HEK293 (cell line): Measurements from ENCODE around the gene PFDN1.

ENCODE experiments used
- BCL11B ChIP-seq: fragments of 450-650 bp; formaldehyde crosslinking; IDR thresholded peaks from 2 replicates; pipeline ENCODE4 v1.5.1; 2016; ENCODE audit warnings: low read depth, missing biosample characterization, missing genetic modification characterization
- GLIS1 ChIP-seq: fragments of 450-650 bp; formaldehyde crosslinking; IDR thresholded peaks from 2 replicates; pipeline ENCODE4 v1.5.1; 2016; ENCODE audit warnings: missing biosample characterization, missing genetic modification characterization
- IKZF3 ChIP-seq: fragments of 450-650 bp; IDR thresholded peaks from 2 replicates; pipeline ENCODE4 v1.5.0; 2018; ENCODE audit warnings: missing biosample characterization, mild to moderate bottlenecking, missing genetic modification characterization, moderate library complexity
- KLF7 ChIP-seq: fragments of 450-650 bp; formaldehyde crosslinking; IDR thresholded peaks from 2 replicates; pipeline ENCODE4 v1.5.1; 2016; ENCODE audit warnings: missing biosample characterization, missing genetic modification characterization, borderline replicate concordance
- SCRT2 ChIP-seq: fragments of 450-650 bp; formaldehyde crosslinking; IDR thresholded peaks from 2 replicates; pipeline ENCODE4 v1.5.1; 2016; ENCODE audit warnings: missing biosample characterization, missing genetic modification characterization
- TCF7L2 ChIP-seq: IDR thresholded peaks from 2 replicates; pipeline ENCODE4 v1.6.1; 2011; ENCODE audit warnings: low read depth, mild to moderate bottlenecking, inconsistent platforms, low read length, moderate library complexity, borderline replicate concordance
- ZFP37 ChIP-seq: fragments of 450-650 bp; formaldehyde crosslinking; IDR thresholded peaks from 2 replicates; pipeline ENCODE4 v1.5.1; 2016; ENCODE audit warnings: missing biosample characterization, missing genetic modification characterization
- ZFP69B ChIP-seq: fragments of 450-650 bp; formaldehyde crosslinking; IDR thresholded peaks from 2 replicates; pipeline ENCODE4 v1.5.1; 2016; ENCODE audit warnings: missing biosample characterization, missing genetic modification characterization
- ZNF174 ChIP-seq: fragments of 450-650 bp; formaldehyde crosslinking; IDR thresholded peaks from 2 replicates; pipeline ENCODE4 v1.5.0; 2017; ENCODE audit warnings: missing biosample characterization, mild to moderate bottlenecking, missing genetic modification characterization
- ZNF2 ChIP-seq: fragments of 450-650 bp; formaldehyde crosslinking; IDR thresholded peaks from 2 replicates; pipeline ENCODE4 v1.5.1; 2016; ENCODE audit warnings: missing biosample characterization, missing genetic modification characterization
- ZNF394 ChIP-seq: fragments of 450-650 bp; formaldehyde crosslinking; IDR thresholded peaks from 2 replicates; pipeline ENCODE4 v1.5.1; 2016; ENCODE audit warnings: missing biosample characterization, missing genetic modification characterization, mild to moderate bottlenecking, moderate library complexity, borderline replicate concordance
- ZNF501 ChIP-seq: fragments of 450-650 bp; formaldehyde crosslinking; IDR thresholded peaks from 2 replicates; pipeline ENCODE4 v1.5.1; 2016; ENCODE audit warnings: missing biosample characterization, missing genetic modification characterization
- ZNF548 ChIP-seq: fragments of 450-650 bp; formaldehyde crosslinking; IDR thresholded peaks from 2 replicates; pipeline ENCODE4 v1.5.1; 2016; ENCODE audit warnings: missing biosample characterization, missing genetic modification characterization
- ZNF610 ChIP-seq: fragments of 450-650 bp; formaldehyde crosslinking; IDR thresholded peaks from 2 replicates; pipeline ENCODE4 v1.5.1; 2016; ENCODE audit warnings: missing biosample characterization, missing genetic modification characterization, borderline replicate concordance
- ZNF624 ChIP-seq: fragments of 450-650 bp; formaldehyde crosslinking; IDR thresholded peaks from 2 replicates; pipeline ENCODE4 v1.5.1; 2017; ENCODE audit warnings: missing biosample characterization, missing genetic modification characterization
- ZNF629 ChIP-seq: fragments of 450-650 bp; formaldehyde crosslinking; IDR thresholded peaks from 2 replicates; pipeline ENCODE4 v1.5.1; 2017; ENCODE audit warnings: missing biosample characterization, missing genetic modification characterization
- ZNF654 ChIP-seq: fragments of 450-650 bp; formaldehyde crosslinking; IDR thresholded peaks from 2 replicates; pipeline ENCODE4 v1.5.1; 2016; ENCODE audit warnings: low read depth, missing biosample characterization, missing genetic modification characterization
- ZNF76 ChIP-seq: fragments of 450-650 bp; formaldehyde crosslinking; IDR thresholded peaks from 2 replicates; pipeline ENCODE4; 2016; ENCODE audit warnings: low read depth, missing biosample characterization, missing genetic modification characterization, borderline replicate concordance
- ZNF791 ChIP-seq: fragments of 450-650 bp; formaldehyde crosslinking; IDR thresholded peaks from 2 replicates; pipeline ENCODE4 v1.5.1; 2016; ENCODE audit warnings: missing biosample characterization, missing genetic modification characterization
- ZNF830 ChIP-seq: fragments of 450-650 bp; IDR thresholded peaks from 2 replicates; pipeline ENCODE4 v1.5.0; 2018; ENCODE audit warnings: missing biosample characterization, missing genetic modification characterization, low read depth, mild to moderate bottlenecking, moderate library complexity
- ZSCAN30 ChIP-seq: fragments of 450-650 bp; IDR thresholded peaks from 2 replicates; pipeline ENCODE4 v1.5.1; 2018; ENCODE audit warnings: missing biosample characterization, mild to moderate bottlenecking, missing genetic modification characterization, moderate library complexity
- TF ChIP-seq, protein P1 (sequence below): fragments of 450-650 bp; formaldehyde crosslinking; conservative IDR thresholded peaks from 2 replicates; pipeline ENCODE4 v1.5.1; 2016; ENCODE audit warnings: low read depth, missing biosample characterization, missing genetic modification characterization
- TF ChIP-seq, protein P2 (sequence below): fragments of 450-650 bp; formaldehyde crosslinking; IDR thresholded peaks from 2 replicates; pipeline ENCODE4 v1.5.1; 2016; ENCODE audit warnings: missing biosample characterization, missing genetic modification characterization, low read depth
- TF ChIP-seq, protein P3 (sequence below): fragments of 450-650 bp; formaldehyde crosslinking; IDR thresholded peaks from 2 replicates; pipeline ENCODE4 v1.5.1; 2016; ENCODE audit warnings: missing biosample characterization, missing genetic modification characterization
- TF ChIP-seq, protein P4 (sequence below): fragments of 450-650 bp; formaldehyde crosslinking; IDR thresholded peaks from 2 replicates; pipeline ENCODE4 v1.5.1; 2016; ENCODE audit warnings: missing biosample characterization, missing genetic modification characterization
- TF ChIP-seq, protein P5 (sequence below): fragments of 450-650 bp; formaldehyde crosslinking; IDR thresholded peaks from 2 replicates; pipeline ENCODE4 v1.5.1; 2016; ENCODE audit warnings: missing biosample characterization, missing genetic modification characterization
- TF ChIP-seq, protein P6 (sequence below): fragments of 450-650 bp; formaldehyde crosslinking; IDR thresholded peaks from 2 replicates; pipeline ENCODE4 v1.5.1; 2016; ENCODE audit warnings: missing biosample characterization, missing genetic modification characterization
- TF ChIP-seq, protein P7 (sequence below): fragments of 450-650 bp; formaldehyde crosslinking; IDR thresholded peaks from 2 replicates; pipeline ENCODE4 v1.5.1; 2016; ENCODE audit warnings: missing biosample characterization, missing genetic modification characterization

The PFDN1 gene

DNA sequence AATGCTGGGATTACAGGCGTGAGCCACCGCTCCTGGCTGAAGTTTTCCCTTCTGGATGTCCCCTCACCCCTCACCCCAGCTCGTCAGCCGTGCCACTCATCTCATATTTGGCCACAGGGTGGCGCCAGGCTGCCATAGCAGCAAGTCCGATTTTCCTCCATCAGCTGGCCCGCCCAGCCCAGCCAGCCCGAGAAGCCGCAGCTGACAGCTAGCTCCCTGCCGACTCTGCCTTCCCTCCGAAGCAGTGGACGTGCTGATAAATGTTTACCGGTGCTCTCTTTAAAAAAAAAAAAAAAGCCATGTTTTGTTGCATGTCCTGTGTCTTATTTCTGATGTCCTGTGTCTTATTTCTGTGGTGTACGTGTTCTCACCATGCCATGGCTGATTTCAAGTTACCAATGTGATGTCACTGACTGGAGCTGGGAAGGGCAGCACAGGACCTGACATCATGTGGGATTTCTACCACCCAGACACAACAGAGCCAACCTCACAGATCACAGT lies 58.3 kb downstream of the PFDN1 start (continued):
- TF ChIP-seq, protein P1, sequence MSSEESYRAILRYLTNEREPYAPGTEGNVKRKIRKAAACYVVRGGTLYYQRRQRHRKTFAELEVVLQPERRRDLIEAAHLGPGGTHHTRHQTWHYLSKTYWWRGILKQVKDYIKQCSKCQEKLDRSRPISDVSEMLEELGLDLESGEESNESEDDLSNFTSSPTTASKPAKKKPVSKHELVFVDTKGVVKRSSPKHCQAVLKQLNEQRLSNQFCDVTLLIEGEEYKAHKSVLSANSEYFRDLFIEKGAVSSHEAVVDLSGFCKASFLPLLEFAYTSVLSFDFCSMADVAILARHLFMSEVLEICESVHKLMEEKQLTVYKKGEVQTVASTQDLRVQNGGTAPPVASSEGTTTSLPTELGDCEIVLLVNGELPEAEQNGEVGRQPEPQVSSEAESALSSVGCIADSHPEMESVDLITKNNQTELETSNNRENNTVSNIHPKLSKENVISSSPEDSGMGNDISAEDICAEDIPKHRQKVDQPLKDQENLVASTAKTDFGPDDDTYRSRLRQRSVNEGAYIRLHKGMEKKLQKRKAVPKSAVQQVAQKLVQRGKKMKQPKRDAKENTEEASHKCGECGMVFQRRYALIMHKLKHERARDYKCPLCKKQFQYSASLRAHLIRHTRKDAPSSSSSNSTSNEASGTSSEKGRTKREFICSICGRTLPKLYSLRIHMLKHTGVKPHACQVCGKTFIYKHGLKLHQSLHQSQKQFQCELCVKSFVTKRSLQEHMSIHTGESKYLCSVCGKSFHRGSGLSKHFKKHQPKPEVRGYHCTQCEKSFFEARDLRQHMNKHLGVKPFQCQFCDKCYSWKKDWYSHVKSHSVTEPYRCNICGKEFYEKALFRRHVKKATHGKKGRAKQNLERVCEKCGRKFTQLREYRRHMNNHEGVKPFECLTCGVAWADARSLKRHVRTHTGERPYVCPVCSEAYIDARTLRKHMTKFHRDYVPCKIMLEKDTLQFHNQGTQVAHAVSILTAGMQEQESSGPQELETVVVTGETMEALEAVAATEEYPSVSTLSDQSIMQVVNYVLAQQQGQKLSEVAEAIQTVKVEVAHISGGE (tag by site-specific recombination) = no peak
- TF ChIP-seq ZNF624 (tag by site-specific recombination) (no peak), ZSCAN30 (peak; percentile 73), SCRT2 (tag by site-specific recombination) (0 out of 2 replicates have a peak, but pooled peaks have one; percentile 19), TCF7L2 (no peak), ZNF791 (tag by site-specific recombination) (no peak), ZNF501 (tag by site-specific recombination) (peak; percentile 86), IKZF3 (no peak), BCL11B (tag by site-specific recombination) (0 out of 2 replicates have a peak, but pooled peaks have one; percentile 27), GLIS1 (tag by site-specific recombination) (peak; percentile 11; the same call in 1 of the 2 replicates), ZNF76 (tag by site-specific recombination) (peak; percentile 51; the same call in 1 of the 2 replicates), ZNF830 (tag by site-specific recombination) (no peak), ZNF548 (tag by site-specific recombination) (no peak), ZNF654 (tag by site-specific recombination) (peak; percentile 94), ZNF610 (tag by site-specific recombination) (0 out of 2 replicates have a peak, but pooled peaks have one; percentile 18), ZNF2 (tag by site-specific recombination) (peak; percentile 83), ZNF629 (tag by site-specific recombination) (peak; percentile 94), KLF7 (tag by site-specific recombination) (peak; percentile 19; the same call in 1 of the 2 replicates), ZFP37 (tag by site-specific recombination) (peak; percentile 62; the same call in 1 of the 2 replicates), ZNF394 (0 out of 2 replicates have a peak, but pooled peaks have one; percentile 47), ZNF174 (tag by site-specific recombination) (no peak), ZFP69B (0 out of 2 replicates have a peak, but pooled peaks have one; percentile 30)
- TF ChIP-seq, protein P2, sequence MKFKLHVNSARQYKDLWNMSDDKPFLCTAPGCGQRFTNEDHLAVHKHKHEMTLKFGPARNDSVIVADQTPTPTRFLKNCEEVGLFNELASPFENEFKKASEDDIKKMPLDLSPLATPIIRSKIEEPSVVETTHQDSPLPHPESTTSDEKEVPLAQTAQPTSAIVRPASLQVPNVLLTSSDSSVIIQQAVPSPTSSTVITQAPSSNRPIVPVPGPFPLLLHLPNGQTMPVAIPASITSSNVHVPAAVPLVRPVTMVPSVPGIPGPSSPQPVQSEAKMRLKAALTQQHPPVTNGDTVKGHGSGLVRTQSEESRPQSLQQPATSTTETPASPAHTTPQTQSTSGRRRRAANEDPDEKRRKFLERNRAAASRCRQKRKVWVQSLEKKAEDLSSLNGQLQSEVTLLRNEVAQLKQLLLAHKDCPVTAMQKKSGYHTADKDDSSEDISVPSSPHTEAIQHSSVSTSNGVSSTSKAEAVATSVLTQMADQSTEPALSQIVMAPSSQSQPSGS (tag by site-specific recombination) = peak; percentile 50; the same call in 1 of the 2 replicates
- TF ChIP-seq, protein P3, sequence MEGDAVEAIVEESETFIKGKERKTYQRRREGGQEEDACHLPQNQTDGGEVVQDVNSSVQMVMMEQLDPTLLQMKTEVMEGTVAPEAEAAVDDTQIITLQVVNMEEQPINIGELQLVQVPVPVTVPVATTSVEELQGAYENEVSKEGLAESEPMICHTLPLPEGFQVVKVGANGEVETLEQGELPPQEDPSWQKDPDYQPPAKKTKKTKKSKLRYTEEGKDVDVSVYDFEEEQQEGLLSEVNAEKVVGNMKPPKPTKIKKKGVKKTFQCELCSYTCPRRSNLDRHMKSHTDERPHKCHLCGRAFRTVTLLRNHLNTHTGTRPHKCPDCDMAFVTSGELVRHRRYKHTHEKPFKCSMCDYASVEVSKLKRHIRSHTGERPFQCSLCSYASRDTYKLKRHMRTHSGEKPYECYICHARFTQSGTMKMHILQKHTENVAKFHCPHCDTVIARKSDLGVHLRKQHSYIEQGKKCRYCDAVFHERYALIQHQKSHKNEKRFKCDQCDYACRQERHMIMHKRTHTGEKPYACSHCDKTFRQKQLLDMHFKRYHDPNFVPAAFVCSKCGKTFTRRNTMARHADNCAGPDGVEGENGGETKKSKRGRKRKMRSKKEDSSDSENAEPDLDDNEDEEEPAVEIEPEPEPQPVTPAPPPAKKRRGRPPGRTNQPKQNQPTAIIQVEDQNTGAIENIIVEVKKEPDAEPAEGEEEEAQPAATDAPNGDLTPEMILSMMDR = peak; percentile 95
- TF ChIP-seq, protein P4, sequence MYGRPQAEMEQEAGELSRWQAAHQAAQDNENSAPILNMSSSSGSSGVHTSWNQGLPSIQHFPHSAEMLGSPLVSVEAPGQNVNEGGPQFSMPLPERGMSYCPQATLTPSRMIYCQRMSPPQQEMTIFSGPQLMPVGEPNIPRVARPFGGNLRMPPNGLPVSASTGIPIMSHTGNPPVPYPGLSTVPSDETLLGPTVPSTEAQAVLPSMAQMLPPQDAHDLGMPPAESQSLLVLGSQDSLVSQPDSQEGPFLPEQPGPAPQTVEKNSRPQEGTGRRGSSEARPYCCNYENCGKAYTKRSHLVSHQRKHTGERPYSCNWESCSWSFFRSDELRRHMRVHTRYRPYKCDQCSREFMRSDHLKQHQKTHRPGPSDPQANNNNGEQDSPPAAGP (tag by site-specific recombination) = peak; percentile 76
- TF ChIP-seq, protein P5, sequence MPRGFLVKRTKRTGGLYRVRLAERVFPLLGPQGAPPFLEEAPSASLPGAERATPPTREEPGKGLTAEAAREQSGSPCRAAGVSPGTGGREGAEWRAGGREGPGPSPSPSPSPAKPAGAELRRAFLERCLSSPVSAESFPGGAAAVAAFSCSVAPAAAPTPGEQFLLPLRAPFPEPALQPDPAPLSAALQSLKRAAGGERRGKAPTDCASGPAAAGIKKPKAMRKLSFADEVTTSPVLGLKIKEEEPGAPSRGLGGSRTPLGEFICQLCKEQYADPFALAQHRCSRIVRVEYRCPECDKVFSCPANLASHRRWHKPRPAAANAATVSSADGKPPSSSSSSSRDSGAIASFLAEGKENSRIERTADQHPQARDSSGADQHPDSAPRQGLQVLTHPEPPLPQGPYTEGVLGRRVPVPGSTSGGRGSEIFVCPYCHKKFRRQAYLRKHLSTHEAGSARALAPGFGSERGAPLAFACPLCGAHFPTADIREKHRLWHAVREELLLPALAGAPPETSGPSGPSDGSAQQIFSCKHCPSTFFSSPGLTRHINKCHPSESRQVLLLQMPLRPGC (tag by site-specific recombination) = peak; percentile 56; the same call in 1 of the 2 replicates
- TF ChIP-seq, protein P6, sequence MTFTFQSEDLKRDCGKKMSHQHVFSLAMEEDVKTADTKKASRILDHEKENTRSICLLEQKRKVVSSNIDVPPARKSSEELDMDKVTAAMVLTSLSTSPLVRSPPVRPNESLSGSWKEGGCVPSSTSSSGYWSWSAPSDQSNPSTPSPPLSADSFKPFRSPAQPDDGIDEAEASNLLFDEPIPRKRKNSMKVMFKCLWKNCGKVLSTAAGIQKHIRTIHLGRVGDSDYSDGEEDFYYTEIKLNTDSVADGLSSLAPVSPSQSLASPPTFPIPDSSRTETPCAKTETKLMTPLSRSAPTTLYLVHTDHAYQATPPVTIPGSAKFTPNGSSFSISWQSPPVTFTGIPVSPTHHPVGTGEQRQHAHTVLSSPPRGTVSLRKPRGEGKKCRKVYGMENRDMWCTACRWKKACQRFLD (tag by site-specific recombination) = no peak
- TF ChIP-seq, protein P7, sequence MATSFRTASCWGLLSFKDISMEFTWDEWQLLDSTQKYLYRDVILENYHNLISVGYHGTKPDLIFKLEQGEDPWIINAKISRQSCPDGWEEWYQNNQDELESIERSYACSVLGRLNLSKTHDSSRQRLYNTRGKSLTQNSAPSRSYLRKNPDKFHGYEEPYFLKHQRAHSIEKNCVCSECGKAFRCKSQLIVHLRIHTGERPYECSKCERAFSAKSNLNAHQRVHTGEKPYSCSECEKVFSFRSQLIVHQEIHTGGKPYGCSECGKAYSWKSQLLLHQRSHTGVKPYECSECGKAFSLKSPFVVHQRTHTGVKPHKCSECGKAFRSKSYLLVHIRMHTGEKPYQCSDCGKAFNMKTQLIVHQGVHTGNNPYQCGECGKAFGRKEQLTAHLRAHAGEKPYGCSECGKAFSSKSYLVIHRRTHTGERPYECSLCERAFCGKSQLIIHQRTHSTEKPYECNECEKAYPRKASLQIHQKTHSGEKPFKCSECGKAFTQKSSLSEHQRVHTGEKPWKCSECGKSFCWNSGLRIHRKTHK (tag by site-specific recombination) = no peak
